Measurements from ENCODE around the gene PLTP. TPM values are rescaled to one million over a fixed set of nuclear protein-coding genes. Genes with fewer than 3 reads are reported as not detected.
A peak's percentile ranks its signal among the peaks of the same experiment; 100 is the strongest.
"Not testable (repeated sequence)": the region's sequence is repeated elsewhere in the genome, so short reads cannot be mapped to it uniquely, and the experiment has no call there.

The PLTP gene
- total RNA-seq (2014; rRNA removed; shearing (Covaris generic)): 1.0 and 2.1 TPM in 2 replicates

- no peak for DNase-seq (ENCODE audit: low spot score)
Measured at GRCh38 chr20:45911486-45912343, at the start of gene PLTP. Gene PLTP (minus strand): TSS chr20:45912155. CDS start chr20:45911452, 703 bp downstream.

GRCh38 chr20:45959956-45960630 lies 48.1 kb upstream of the PLTP start:
- DNase-seq (ENCODE audit: low spot score): no peak

GRCh38 chr20:45959126-45959525 lies 47.2 kb upstream of the PLTP start:
- no peak for DNase-seq (ENCODE audit: low spot score)

- DNase-seq (ENCODE audit: low spot score): no peak
Measured at GRCh38 chr20:45958593-45958992, 46.6 kb upstream of the PLTP start.

GRCh38 chr20:45957021-45957941 lies 45.3 kb upstream of the PLTP start:
- DNase-seq (ENCODE audit: low spot score): no peak

GRCh38 chr20:45956326-45956725 lies 44.4 kb upstream of the PLTP start:
- not testable (repeated sequence) for DNase-seq (ENCODE audit: low spot score)

- no peak for DNase-seq (ENCODE audit: low spot score)
Measured at GRCh38 chr20:45953672-45954071, 41.7 kb upstream of the PLTP start.

GRCh38 chr20:45952861-45953260 lies 40.9 kb upstream of the PLTP start:
- DNase-seq (ENCODE audit: low spot score): no peak

GRCh38 chr20:45951925-45952834 lies 40.2 kb upstream of the PLTP start:
- no peak for DNase-seq (ENCODE audit: low spot score)

GRCh38 chr20:45950330-45950646 lies 38.3 kb upstream of the PLTP start:
- no peak for DNase-seq (ENCODE audit: low spot score)

- no peak for DNase-seq (ENCODE audit: low spot score)
Measured at GRCh38 chr20:45949542-45950329, 37.8 kb upstream of the PLTP start.

GRCh38 chr20:45948742-45949541 lies 37.0 kb upstream of the PLTP start:
- no peak for DNase-seq (ENCODE audit: low spot score)

- DNase-seq (ENCODE audit: low spot score): no peak
Measured at GRCh38 chr20:45948261-45948733, 36.3 kb upstream of the PLTP start.

- no peak for DNase-seq (ENCODE audit: low spot score)
Measured at GRCh38 chr20:45947110-45947866, 35.3 kb upstream of the PLTP start.

- peak; percentile 76 for DNase-seq (ENCODE audit: low spot score)
Measured at GRCh38 chr20:45946149-45946970, 34.4 kb upstream of the PLTP start.

GRCh38 chr20:45945678-45946148 lies 33.8 kb upstream of the PLTP start:
- peak; percentile 37 for DNase-seq (ENCODE audit: low spot score)

Measured in HT-29 (cell line).